PC-9 (cell line): ENCODE measurements around the gene KITLG.

Experiments used
- EZH2 ChIP-seq: fragments of 200-600 bp; sonication (generic); IDR thresholded peaks from 2 replicates; pipeline ENCODE4 v1.8.0; 2017; ENCODE audit warnings: antibody characterized with exemption, low read depth
- TF ChIP-seq, protein P1 (sequence below): fragments of 200-600 bp; sonication (generic); conservative IDR thresholded peaks from 2 replicates; pipeline ENCODE4 v1.6.1; 2017; ENCODE audit warnings: mixed run types, antibody characterized with exemption, mild to moderate bottlenecking, moderate library complexity

GRCh38 chr12:88559772-88560171, 20.5 kb downstream of the KITLG start:
- TF ChIP-seq, protein P1, sequence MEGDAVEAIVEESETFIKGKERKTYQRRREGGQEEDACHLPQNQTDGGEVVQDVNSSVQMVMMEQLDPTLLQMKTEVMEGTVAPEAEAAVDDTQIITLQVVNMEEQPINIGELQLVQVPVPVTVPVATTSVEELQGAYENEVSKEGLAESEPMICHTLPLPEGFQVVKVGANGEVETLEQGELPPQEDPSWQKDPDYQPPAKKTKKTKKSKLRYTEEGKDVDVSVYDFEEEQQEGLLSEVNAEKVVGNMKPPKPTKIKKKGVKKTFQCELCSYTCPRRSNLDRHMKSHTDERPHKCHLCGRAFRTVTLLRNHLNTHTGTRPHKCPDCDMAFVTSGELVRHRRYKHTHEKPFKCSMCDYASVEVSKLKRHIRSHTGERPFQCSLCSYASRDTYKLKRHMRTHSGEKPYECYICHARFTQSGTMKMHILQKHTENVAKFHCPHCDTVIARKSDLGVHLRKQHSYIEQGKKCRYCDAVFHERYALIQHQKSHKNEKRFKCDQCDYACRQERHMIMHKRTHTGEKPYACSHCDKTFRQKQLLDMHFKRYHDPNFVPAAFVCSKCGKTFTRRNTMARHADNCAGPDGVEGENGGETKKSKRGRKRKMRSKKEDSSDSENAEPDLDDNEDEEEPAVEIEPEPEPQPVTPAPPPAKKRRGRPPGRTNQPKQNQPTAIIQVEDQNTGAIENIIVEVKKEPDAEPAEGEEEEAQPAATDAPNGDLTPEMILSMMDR = no peak
- TF ChIP-seq EZH2 = no peak
